CD4-positive, alpha-beta T cell (primary cell): Measurements from ENCODE around the gene GH2. TPM values are rescaled to one million over a fixed set of nuclear protein-coding genes. Genes with fewer than 3 reads are reported as not detected.
"Not testable (repeated sequence)": the region's sequence is repeated elsewhere in the genome, so short reads cannot be mapped to it uniquely, and the experiment has no call there.

Experiments
- ATAC-seq: fragments of 200-7000 bp; cut with Tn5 transposase; one replicate; pipeline ENCODE4 v1.10.0; 2022; ENCODE audit warnings: mild to moderate bottlenecking; ENCODE audit not compliant: poor library complexity
- CTCF ChIA-PET: fragments of 350-600 bp; sonication (Branson Sonifier 250); formaldehyde crosslinking; loops from one replicate; lab custom pipeline; 2021; ENCODE audit warnings: antibody characterized with exemption, inconsistent platforms; lab: Charles Lee
- POLR2A ChIA-PET: fragments of 350-600 bp; sonication (Branson Sonifier 250); formaldehyde crosslinking; loops from one replicate; lab custom pipeline; 2021; ENCODE audit warnings: antibody characterized with exemption, inconsistent platforms; lab: Charles Lee
- DNase-seq, 14 experiments: peaks; one replicate each; pipeline ENCODE4 v3.0.0-alpha.2; 2013 to 2020; ENCODE audit warnings: mixed read lengths in 2 of 14
- H3K27ac ChIP-seq, 2 donors: one replicate each; pipeline versions ENCODE4 v1.5.1 to v1.7.0; 2013; ENCODE audit warnings: low read length in 2 of 2, low read depth in 1 of 2, mild to moderate bottlenecking in 1 of 2
- H3K27me3 ChIP-seq, 2 experiments: 1 replicate in 1 of 2; 2 replicates in 1 of 2; pipeline versions ENCODE4 v1.6.1 to v1.7.0; 2013; ENCODE audit warnings: low read length in 2 of 2, control low read depth in 1 of 2, mild to moderate bottlenecking in 1 of 2, moderate library complexity in 1 of 2; ENCODE audit not compliant: insufficient read depth in 2 of 2, control insufficient read depth in 1 of 2
- H3K36me3 ChIP-seq: one replicate; pipeline ENCODE4 v1.6.1; 2013; ENCODE audit warnings: low read length, control low read depth; ENCODE audit not compliant: insufficient read depth
- H3K4me1 ChIP-seq: one replicate; pipeline ENCODE4 v1.6.1; 2013; ENCODE audit warnings: low read length, control low read depth; ENCODE audit not compliant: insufficient read depth
- H3K4me3 ChIP-seq: one replicate; pipeline ENCODE4 v1.5.1; 2013; ENCODE audit warnings: mild to moderate bottlenecking, low read length, moderate library complexity
- H3K9me3 ChIP-seq, 2 experiments: 1 replicate in 1 of 2; 2 replicates in 1 of 2; pipeline versions ENCODE4 v1.6.1 to v1.7.0; 2013; ENCODE audit warnings: low read length in 2 of 2, mild to moderate bottlenecking in 2 of 2, control low read depth in 1 of 2, moderate library complexity in 1 of 2; ENCODE audit not compliant: control insufficient read depth in 1 of 2, insufficient read depth in 1 of 2
- H3K27ac Mint-ChIP-seq: one replicate; pipeline ENCODE4 v1.8.0; 2020; ENCODE audit warnings: mixed read lengths
- H3K27me3 Mint-ChIP-seq: one replicate; pipeline ENCODE4 v1.8.0; 2021; ENCODE audit warnings: mixed read lengths
- H3K36me3 Mint-ChIP-seq: one replicate; pipeline ENCODE4 v1.8.0; 2021; ENCODE audit warnings: low read depth, mixed read lengths
- H3K4me1 Mint-ChIP-seq: one replicate; pipeline ENCODE4 v1.8.0; 2021; ENCODE audit warnings: low read depth, mixed read lengths
- H3K4me3 Mint-ChIP-seq: one replicate; pipeline ENCODE4 v1.8.0; 2020; ENCODE audit warnings: mild to moderate bottlenecking, mixed read lengths
- H3K9me3 Mint-ChIP-seq: one replicate; pipeline ENCODE4 v1.8.0; 2020; ENCODE audit warnings: mixed read lengths
- intact Hi-C, 2 experiments: fragments of 100-400 bp; cut with DNase I in 1 of 2; cut with micrococcal nuclease in 1 of 2; formaldehyde crosslinking; loops; one replicate each; pipeline versions ENCODE4 v1.15.1 to v1.9.0; 2023 to 2025; cut with DNase I, micrococcal nuclease
- total RNA-seq, 174 experiments: library from RNA in 2 of 174; stranded (reverse) in 2 of 174; gene quantifications; one replicate each; pipeline ENCODE4 v1.2.3 and lab custom pipeline; 2021 to 2026
- TF ChIP-seq, protein P1 (sequence below): fragments of 200-600 bp; IDR thresholded peaks from one replicate; pipeline ENCODE4 v1.8.0; 2022; ENCODE audit warnings: antibody characterized with exemption, mild to moderate bottlenecking

Gene GH2
- total RNA-seq, 2 experiments from 2014 or later = not detected

DNA sequence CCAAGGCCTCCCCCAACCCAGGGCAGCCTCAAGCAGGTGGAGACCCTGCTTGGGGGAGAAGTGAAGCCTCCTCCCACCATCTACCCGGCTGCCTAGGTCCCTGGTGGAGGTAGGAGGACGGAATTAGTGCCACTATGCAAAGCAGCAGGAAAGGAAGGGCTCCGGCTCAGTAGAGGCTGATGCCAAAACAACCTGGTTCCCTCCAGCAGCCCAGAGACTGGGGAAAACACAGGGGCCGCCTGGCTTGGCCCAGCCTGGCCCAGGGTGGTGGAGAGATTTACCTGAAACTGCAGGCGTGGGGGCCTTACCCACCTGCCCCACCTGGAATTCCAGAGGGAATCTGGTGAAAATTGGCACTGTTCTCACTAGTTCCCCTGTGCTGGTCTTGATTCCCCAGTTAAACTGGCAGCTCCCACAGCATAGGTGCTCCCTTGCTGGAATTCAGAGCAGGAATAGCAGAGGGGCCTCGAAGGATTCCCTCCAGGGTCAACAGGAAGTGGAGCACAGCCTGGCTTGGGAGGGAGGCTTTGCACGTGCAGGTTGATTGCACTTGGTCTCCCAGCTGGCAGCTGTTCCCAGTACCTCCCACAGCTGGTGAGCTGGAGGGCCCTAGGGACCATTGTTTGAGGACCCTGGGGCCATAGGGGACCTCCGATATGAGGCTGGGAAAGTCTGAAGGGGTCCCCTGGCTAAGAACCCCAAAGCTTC, 45.9 kb upstream of the GH2 start:
- no peak overlapping the region for H3K4me3 ChIP-seq
- H3K36me3 ChIP-seq = peaks cover 25% of the 10 kb centered on the region
- POLR2A ChIA-PET = interaction anchor here (0.6 to 1.0 kb wide), 2 partner anchors 92 to 218 kb away, joined by 4 read pairs; no protein-coding TSS in a partner anchor
- H3K27me3 ChIP-seq = no peaks in the 10 kb centered on the region
- intact Hi-C loops = no loop called here
- no peaks in the 10 kb centered on the region for H3K9me3 Mint-ChIP-seq
- no peak overlapping the region for H3K4me3 Mint-ChIP-seq
- no peak for DNase-seq
- H3K4me1 ChIP-seq = peaks cover 24% of the 10 kb centered on the region
- peaks cover 10% of the 10 kb centered on the region for H3K36me3 Mint-ChIP-seq
- H3K9me3 ChIP-seq = no peaks in the 10 kb centered on the region
- H3K4me1 Mint-ChIP-seq = peaks cover 24% of the 10 kb centered on the region
- ATAC-seq = no peak
- H3K27me3 Mint-ChIP-seq = no peaks in the 10 kb centered on the region
- H3K27ac Mint-ChIP-seq = no peak overlapping the region
- peak overlapping the region in 1 of 2 donors; percentile 2 for H3K27ac ChIP-seq
- CTCF ChIA-PET = interaction anchor here (0.8 to 2.2 kb wide), 3 partner anchors 19 to 114 kb away, joined by 3 to 8 read pairs (median 3); no protein-coding TSS in a partner anchor
- TF ChIP-seq, protein P1, sequence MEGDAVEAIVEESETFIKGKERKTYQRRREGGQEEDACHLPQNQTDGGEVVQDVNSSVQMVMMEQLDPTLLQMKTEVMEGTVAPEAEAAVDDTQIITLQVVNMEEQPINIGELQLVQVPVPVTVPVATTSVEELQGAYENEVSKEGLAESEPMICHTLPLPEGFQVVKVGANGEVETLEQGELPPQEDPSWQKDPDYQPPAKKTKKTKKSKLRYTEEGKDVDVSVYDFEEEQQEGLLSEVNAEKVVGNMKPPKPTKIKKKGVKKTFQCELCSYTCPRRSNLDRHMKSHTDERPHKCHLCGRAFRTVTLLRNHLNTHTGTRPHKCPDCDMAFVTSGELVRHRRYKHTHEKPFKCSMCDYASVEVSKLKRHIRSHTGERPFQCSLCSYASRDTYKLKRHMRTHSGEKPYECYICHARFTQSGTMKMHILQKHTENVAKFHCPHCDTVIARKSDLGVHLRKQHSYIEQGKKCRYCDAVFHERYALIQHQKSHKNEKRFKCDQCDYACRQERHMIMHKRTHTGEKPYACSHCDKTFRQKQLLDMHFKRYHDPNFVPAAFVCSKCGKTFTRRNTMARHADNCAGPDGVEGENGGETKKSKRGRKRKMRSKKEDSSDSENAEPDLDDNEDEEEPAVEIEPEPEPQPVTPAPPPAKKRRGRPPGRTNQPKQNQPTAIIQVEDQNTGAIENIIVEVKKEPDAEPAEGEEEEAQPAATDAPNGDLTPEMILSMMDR = no peak

DNA sequence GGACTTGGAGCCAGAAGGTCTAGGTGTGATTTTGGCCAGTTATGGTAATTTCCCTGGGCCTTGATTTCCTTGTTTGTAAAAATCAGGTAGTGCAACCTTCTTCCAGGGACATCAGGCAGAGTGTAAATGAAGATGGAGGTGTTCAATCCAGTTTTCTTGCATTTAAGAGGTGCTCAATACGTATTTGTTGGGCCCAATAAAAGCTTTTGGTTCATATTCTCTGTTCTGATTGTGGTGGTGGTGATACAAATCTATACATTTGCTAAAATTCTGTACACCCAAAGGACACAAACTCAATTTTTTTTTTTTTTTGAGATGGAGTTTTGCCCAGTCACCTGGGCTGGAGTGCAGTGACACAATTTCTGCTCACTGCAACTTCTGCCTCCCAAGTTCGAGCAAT, 44.4 kb upstream of the GH2 start:
- Mint-ChIP-seq H3K27me3 (no peaks in the 10 kb centered on the region), H3K27ac (no peak overlapping the region), H3K4me1 (peaks cover 12% of the 10 kb centered on the region), H3K36me3 (peaks cover 10% of the 10 kb centered on the region), H3K4me3 (no peak overlapping the region), H3K9me3 (no peaks in the 10 kb centered on the region)
- Histone ChIP-seq H3K4me1 (peaks cover 9% of the 10 kb centered on the region), H3K27ac (peak overlapping the region in 1 of 2 donors; percentile 16), H3K36me3 (peaks cover 25% of the 10 kb centered on the region), H3K4me3 (no peak overlapping the region), H3K27me3 (no peaks in the 10 kb centered on the region), H3K9me3 (no peaks in the 10 kb centered on the region)
- CTCF ChIA-PET = no interaction called here
- TF ChIP-seq, protein P1 = no peak
- DNase-seq = no peak
- POLR2A ChIA-PET = interaction anchor here (1.0 kb wide), 1 partner anchor 94 kb away, joined by 3 read pairs; the partner anchor contains the start of gene ICAM2
- intact Hi-C loops = no loop called here
- ATAC-seq = no peak

DNA sequence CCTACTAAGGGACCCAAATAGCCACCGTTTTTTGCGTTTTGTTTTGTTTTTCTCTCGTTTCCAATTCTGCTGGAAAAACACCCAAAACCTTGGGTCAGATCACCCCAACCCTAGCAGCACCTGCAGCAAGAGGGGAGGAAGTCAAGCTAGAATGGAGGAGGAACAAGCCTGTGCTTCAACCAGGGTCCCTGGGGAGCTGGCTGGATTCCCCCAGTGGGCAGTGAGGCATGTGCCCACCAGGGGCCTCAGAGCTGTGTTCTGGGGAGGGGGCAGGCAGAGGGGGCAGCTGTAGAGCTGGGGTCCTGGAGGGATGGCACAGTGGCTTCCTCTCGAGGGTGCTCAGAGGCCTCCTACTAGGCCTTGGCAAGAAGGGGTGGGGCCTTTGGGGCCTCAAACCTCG, 43.9 kb upstream of the GH2 start:
- Histone ChIP-seq H3K27ac (peak overlapping the region in 1 of 2 donors; percentile 16), H3K27me3 (no peaks in the 10 kb centered on the region), H3K4me1 (peaks cover 3% of the 10 kb centered on the region), H3K36me3 (peaks cover 25% of the 10 kb centered on the region), H3K9me3 (no peaks in the 10 kb centered on the region), H3K4me3 (no peak overlapping the region)
- Mint-ChIP-seq H3K36me3 (peaks cover 7% of the 10 kb centered on the region), H3K27ac (no peak overlapping the region), H3K4me1 (peaks cover 6% of the 10 kb centered on the region), H3K4me3 (no peak overlapping the region), H3K9me3 (no peaks in the 10 kb centered on the region), H3K27me3 (no peaks in the 10 kb centered on the region)
- POLR2A ChIA-PET = interaction anchor here (1.0 kb wide), 1 partner anchor 95 kb away, joined by 3 read pairs; the partner anchor contains the start of gene ICAM2
- ATAC-seq (no peak), DNase-seq (no peak)
- TF ChIP-seq, protein P1 = no peak
- CTCF ChIA-PET = interaction anchor here (0.6 kb wide), 1 partner anchor 44 kb away, joined by 3 read pairs; the partner anchor contains the start of gene GH2
- intact Hi-C loops = no loop called here

DNA sequence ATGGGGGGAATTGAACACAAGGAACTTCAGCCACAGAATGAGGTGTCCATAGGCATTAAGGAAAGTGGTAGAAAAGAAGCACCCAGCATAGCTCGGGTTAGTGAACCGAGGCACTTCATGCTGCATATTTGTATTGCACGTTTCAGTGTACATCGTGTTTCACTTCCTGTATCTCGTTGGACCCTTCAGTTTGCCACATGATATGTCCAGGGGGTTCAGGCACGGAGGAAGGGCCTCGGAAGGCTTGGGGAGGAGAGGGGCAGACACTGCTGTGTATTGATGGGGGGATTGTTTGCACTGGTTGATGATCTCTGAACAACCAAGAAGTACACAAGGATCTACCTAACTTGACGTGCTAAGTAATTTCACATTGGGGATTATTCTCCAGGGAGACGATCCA, 40.7 kb upstream of the GH2 start:
- H3K9me3 ChIP-seq, H3K27me3 Mint-ChIP-seq, H3K4me3 Mint-ChIP-seq, CTCF ChIA-PET, H3K27me3 ChIP-seq, H3K36me3 Mint-ChIP-seq, H3K27ac Mint-ChIP-seq, H3K9me3 Mint-ChIP-seq, H3K36me3 ChIP-seq, H3K4me1 Mint-ChIP-seq, ATAC-seq, H3K27ac ChIP-seq, POLR2A ChIA-PET, DNase-seq, H3K4me1 ChIP-seq, intact Hi-C loops, H3K4me3 ChIP-seq: not testable (repeated sequence)

DNA sequence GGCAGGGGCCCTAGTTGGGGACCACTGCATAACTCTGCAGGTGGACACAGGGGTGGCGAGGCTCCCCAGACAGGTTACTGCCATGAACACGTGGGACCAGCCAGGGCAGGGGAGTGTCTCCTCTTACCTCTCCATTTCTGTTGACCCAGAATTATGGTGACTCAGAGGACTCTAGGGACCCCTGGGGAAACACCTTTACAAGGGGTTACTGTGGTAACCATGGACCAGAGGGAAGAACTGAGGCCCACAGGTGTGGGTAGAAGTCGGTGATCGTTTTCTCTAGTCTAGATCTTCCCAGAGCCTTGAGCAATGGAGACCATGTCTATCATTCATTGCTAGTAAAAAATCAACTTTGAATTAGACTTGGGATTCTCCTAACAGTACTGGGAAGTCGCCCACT, 39.0 kb upstream of the GH2 start:
- not testable (repeated sequence) for H3K27ac Mint-ChIP-seq, H3K27me3 Mint-ChIP-seq, H3K4me1 ChIP-seq, H3K4me3 Mint-ChIP-seq, H3K27ac ChIP-seq, H3K4me3 ChIP-seq, H3K36me3 Mint-ChIP-seq, H3K9me3 Mint-ChIP-seq, ATAC-seq, H3K4me1 Mint-ChIP-seq, H3K27me3 ChIP-seq, DNase-seq, H3K9me3 ChIP-seq, H3K36me3 ChIP-seq
- intact Hi-C loops = loop anchor here in 1 of 2 experiments (2.0 kb wide), 1 partner anchor 64 kb away; no protein-coding TSS in a partner anchor
- CTCF ChIA-PET = interaction anchor here (2.0 to 3.0 kb wide), 2 partner anchors 26 to 107 kb away, joined by 29 to 75 read pairs; no protein-coding TSS in a partner anchor
- POLR2A ChIA-PET = interaction anchor here (2.1 kb wide), 1 partner anchor 26 kb away, joined by 17 read pairs; no protein-coding TSS in a partner anchor
